Gastrocnemius medialis (tissue), 4 donors: Measurements from ENCODE around the gene LEKR1.

Experiments
- CTCF ChIP-seq, 5 experiments: fragments of 450-650 bp in 3 of 5; fragments of 200-600 bp in 2 of 5; sonication (generic) in 2 of 5; IDR thresholded peaks in 4 of 5; conservative IDR thresholded peaks in 1 of 5; 1 replicate in 4 of 5; 2 replicates in 1 of 5; pipeline ENCODE4 v1.5.1; 2016 to 2019; ENCODE audit warnings: antibody characterized with exemption in 5 of 5, mild to moderate bottlenecking in 3 of 5, moderate library complexity in 3 of 5
- POLR2A ChIP-seq, 2 donors: fragments of 450-650 bp; IDR thresholded peaks; one replicate each; pipeline ENCODE4 v1.6.1; 2017; ENCODE audit warnings: antibody characterized with exemption in 2 of 2, mild to moderate bottlenecking in 2 of 2, moderate library complexity in 2 of 2

GRCh38 chr3:157069406-157069805 is 243.3 kb downstream of the LEKR1 start:
- TF ChIP-seq CTCF (IDR thresholded peaks at IDR 0.05 in 4 of 5, conservative IDR thresholded peaks at IDR 0.05 in 1 of 5) (no peak), POLR2A (IDR thresholded peaks at IDR 0.05) (no peak)
